ENCODE measurements around the gene RNGTT.

Gene RNGTT

GRCh38 chr6:88641178-88641903 is 322.1 kb downstream of the RNGTT start:
- peak; percentile 72 for DNase-seq

GRCh38 chr6:88637761-88638545 is 325.5 kb downstream of the RNGTT start:
- no peak for DNase-seq

GRCh38 chr6:88636871-88637270 is 326.5 kb downstream of the RNGTT start:
- DNase-seq = no peak

GRCh38 chr6:88633782-88634181 is 329.6 kb downstream of the RNGTT start:
- no peak for DNase-seq

GRCh38 chr6:88631830-88632229 is 331.6 kb downstream of the RNGTT start:
- no peak for DNase-seq

- no peak for DNase-seq
These were observed 333.5 kb downstream of the RNGTT start for GRCh38 chr6:88629838-88630494.

GRCh38 chr6:88626460-88626859 is 337.0 kb downstream of the RNGTT start:
- no peak for DNase-seq

GRCh38 chr6:88623531-88623930 is 339.9 kb downstream of the RNGTT start:
- no peak for DNase-seq

- DNase-seq = peak; percentile 54
These were observed 343.5 kb downstream of the RNGTT start for GRCh38 chr6:88619951-88620350.

- DNase-seq = peak; percentile 8
These were observed 347.0 kb downstream of the RNGTT start for GRCh38 chr6:88616380-88616779.

GRCh38 chr6:88614316-88614877 is 349.0 kb downstream of the RNGTT start:
- no peak for DNase-seq

- no peak for DNase-seq
These were observed 350.8 kb downstream of the RNGTT start for GRCh38 chr6:88612631-88613030.

GRCh38 chr6:88611721-88612120 is 351.7 kb downstream of the RNGTT start:
- no peak for DNase-seq

- DNase-seq = no peak
These were observed 353.4 kb downstream of the RNGTT start for GRCh38 chr6:88609983-88610382.

GRCh38 chr6:88605271-88605670 is 358.1 kb downstream of the RNGTT start:
- no peak for DNase-seq

GRCh38 chr6:88599571-88599970 is 363.8 kb downstream of the RNGTT start:
- peak; percentile 1 for DNase-seq

- DNase-seq = no peak
These were observed 366.6 kb downstream of the RNGTT start for GRCh38 chr6:88596801-88597200.

GRCh38 chr6:88588938-88589337 is 374.5 kb downstream of the RNGTT start:
- DNase-seq = no peak

- no peak for DNase-seq
These were observed 376.3 kb downstream of the RNGTT start for GRCh38 chr6:88587150-88587520.

GRCh38 chr6:88586371-88587149 is 376.9 kb downstream of the RNGTT start:
- peak; percentile 40 for DNase-seq

- DNase-seq = no peak
These were observed 378.1 kb downstream of the RNGTT start for GRCh38 chr6:88585276-88585692.

GRCh38 chr6:88584581-88585275 is 378.7 kb downstream of the RNGTT start:
- DNase-seq = no peak

Measured in MV-4-11 (cell line).